Natural killer cell (primary cell): Measurements from ENCODE around the gene PDE4D. TPM values are rescaled to one million over a fixed set of nuclear protein-coding genes. Genes with fewer than 3 reads are reported as not detected.

Experiments
- ATAC-seq, 3 donors: fragments of 150-1000 bp in 2 of 3; fragments of 200-7000 bp in 1 of 3; cut with Tn5 transposase; 1 replicate in 1 of 3; 2 replicates in 2 of 3; pipeline ENCODE4 v1.10.0; 2021; ENCODE audit warnings: mild to moderate bottlenecking in 2 of 3, moderate library complexity in 2 of 3
- DNase-seq, 2 donors: peaks; one replicate each; pipeline versions ENCODE4 v3.0.0 to v3.0.0-alpha.2; 2013 to 2021; ENCODE audit warnings: mixed read lengths in 1 of 2
- H3K27ac ChIP-seq: one replicate; pipeline ENCODE4 v1.5.1; 2013; ENCODE audit warnings: mild to moderate bottlenecking, low read length
- H3K27me3 ChIP-seq: one replicate; pipeline ENCODE4 v1.6.1; 2013; ENCODE audit warnings: low read length; ENCODE audit not compliant: control insufficient read depth, insufficient read depth
- H3K36me3 ChIP-seq: one replicate; pipeline ENCODE4 v1.6.1; 2013; ENCODE audit warnings: low read length; ENCODE audit not compliant: control insufficient read depth, insufficient read depth
- H3K4me1 ChIP-seq: one replicate; pipeline ENCODE4 v1.6.1; 2013; ENCODE audit warnings: low read length; ENCODE audit not compliant: control insufficient read depth, insufficient read depth
- H3K4me3 ChIP-seq: one replicate; pipeline ENCODE4 v1.5.1; 2013; ENCODE audit warnings: low read length
- H3K9me3 ChIP-seq: one replicate; pipeline ENCODE4 v1.6.1; 2013; ENCODE audit warnings: low read length; ENCODE audit not compliant: control insufficient read depth, insufficient read depth
- H3K27ac Mint-ChIP-seq, 2 donors: one replicate each; pipeline ENCODE4 v1.8.0; 2022; ENCODE audit warnings: mild to moderate bottlenecking in 2 of 2, mixed read lengths in 2 of 2, moderate library complexity in 1 of 2
- H3K27me3 Mint-ChIP-seq, 2 donors: one replicate each; pipeline ENCODE4 v1.8.0; 2022; ENCODE audit warnings: low read depth in 2 of 2, mixed read lengths in 2 of 2
- H3K36me3 Mint-ChIP-seq: one replicate; pipeline ENCODE4 v1.8.0; 2022; ENCODE audit warnings: mixed read lengths
- H3K4me1 Mint-ChIP-seq, 2 donors: one replicate each; pipeline ENCODE4 v1.8.0; 2022; ENCODE audit warnings: mixed read lengths in 2 of 2
- H3K4me3 Mint-ChIP-seq: one replicate; pipeline ENCODE4 v1.8.0; 2022; ENCODE audit warnings: mild to moderate bottlenecking, moderate library complexity, mixed read lengths
- H3K9me3 Mint-ChIP-seq, 2 donors: one replicate each; pipeline ENCODE4 v1.8.0; 2022; ENCODE audit warnings: mixed read lengths in 2 of 2
- CTCF ChIP-seq: fragments of 200-600 bp; IDR thresholded peaks from one replicate; pipeline ENCODE4 v1.8.0; 2022; ENCODE audit warnings: antibody characterized with exemption
- WGBS: methylation state at CpG from one replicate; pipeline ENCODE4 v1.1.7; 2013; ENCODE audit warnings: missing lambda C conversion rate; ENCODE audit not compliant: insufficient coverage; 5-methylcytosine and 5-hydroxymethylcytosine counted together
- intact Hi-C: fragments of 100-400 bp; cut with micrococcal nuclease; formaldehyde crosslinking; loops from one replicate; pipeline ENCODE4 v1.14.2; 2022
- total RNA-seq, 4 donors: library from RNA; stranded (reverse); fragments of 120-200 nt in 1 of 4; gene quantifications; one replicate each; pipeline versions ENCODE4 v1.2.3 to v1.2.4, GENCODE V29; 2013 to 2022

Gene PDE4D
- total RNA-seq, 3 donors from 2014 or later (not counting 1 experiment from before 2014, with no cell fraction given), result 109 to 170 (median 116) TPM

- Mint-ChIP-seq H3K4me3 (no peak overlapping the region), H3K27ac (peak overlapping the region; percentile 3 to 4), H3K27me3 (no peaks in the 10 kb centered on the region), H3K9me3 (no peaks in the 10 kb centered on the region), H3K36me3 (no peaks in the 10 kb centered on the region), H3K4me1 (peaks cover 60 to 65% of the 10 kb centered on the region in 2 donors)
- Histone ChIP-seq H3K4me3 (no peak overlapping the region), H3K9me3 (no peaks in the 10 kb centered on the region), H3K36me3 (no peaks in the 10 kb centered on the region), H3K27me3 (no peaks in the 10 kb centered on the region), H3K27ac (no peak overlapping the region), H3K4me1 (no peaks in the 10 kb centered on the region)
- intact Hi-C loops, result loop anchor here (5.0 kb wide), 1 partner anchor 36 kb away; no protein-coding TSS in a partner anchor
- no peak for DNase-seq
- no peak for TF ChIP-seq CTCF
- no peak for ATAC-seq
Measured at GRCh38 chr5:59001154-59001553, 892.4 kb downstream of the PDE4D start.

GRCh38 chr5:59000211-59000610, 893.3 kb downstream of the PDE4D start:
- no peak overlapping the region for H3K27ac ChIP-seq
- H3K27me3 ChIP-seq, result no peaks in the 10 kb centered on the region
- no peak for DNase-seq
- Mint-ChIP-seq H3K27ac (peak overlapping the region in 1 of 2 donors; percentile 11), H3K4me3 (no peak overlapping the region), H3K4me1 (peaks cover 59 to 63% of the 10 kb centered on the region in 2 donors), H3K9me3 (no peaks in the 10 kb centered on the region), H3K36me3 (no peaks in the 10 kb centered on the region), H3K27me3 (no peaks in the 10 kb centered on the region)
- intact Hi-C loops, result loop anchor here (5.0 kb wide), 1 partner anchor 37 kb away; no protein-coding TSS in a partner anchor
- 84% methylated on average over 2 of the region's 3 CpGs for WGBS
- no peak for ATAC-seq
- H3K36me3 ChIP-seq, result no peaks in the 10 kb centered on the region
- H3K4me1 ChIP-seq, result no peaks in the 10 kb centered on the region
- TF ChIP-seq CTCF, result no peak
- H3K9me3 ChIP-seq, result no peaks in the 10 kb centered on the region
- H3K4me3 ChIP-seq, result no peak overlapping the region

- 95% methylated on average over 7 of the region's 7 CpGs for WGBS
- H3K4me1 Mint-ChIP-seq, result peaks cover 59 to 63% of the 10 kb centered on the region in 2 donors
Measured at GRCh38 chr5:58999804-59000203, 893.7 kb downstream of the PDE4D start.

More at GRCh38 chr5:58999804-59000203, 893.7 kb downstream of the PDE4D start:
- TF ChIP-seq CTCF, result no peak
- no peaks in the 10 kb centered on the region for H3K27me3 Mint-ChIP-seq
- Histone ChIP-seq H3K36me3 (no peaks in the 10 kb centered on the region), H3K27me3 (no peaks in the 10 kb centered on the region), H3K9me3 (no peaks in the 10 kb centered on the region), H3K4me1 (no peaks in the 10 kb centered on the region), H3K4me3 (no peak overlapping the region), H3K27ac (no peak overlapping the region)
- no peak for DNase-seq
- no peak for ATAC-seq
- H3K36me3 Mint-ChIP-seq, result no peaks in the 10 kb centered on the region
- no peaks in the 10 kb centered on the region for H3K9me3 Mint-ChIP-seq
- intact Hi-C loops, result loop anchor here (5.0 kb wide), 1 partner anchor 37 kb away; no protein-coding TSS in a partner anchor
- H3K27ac Mint-ChIP-seq, result peak overlapping the region in 1 of 2 donors; percentile 11
- H3K4me3 Mint-ChIP-seq, result no peak overlapping the region
